HG02678 (cell line): ENCODE results near the gene GRID1.

Source experiments
- ATAC-seq: cut with Tn5 transposase; IDR thresholded peaks from one replicate; pipeline ENCODE4 v1.9.1; 2021; ENCODE audit warnings: mild to moderate bottlenecking, moderate library complexity; ENCODE audit not compliant: unreplicated experiment

Gene GRID1

DNA sequence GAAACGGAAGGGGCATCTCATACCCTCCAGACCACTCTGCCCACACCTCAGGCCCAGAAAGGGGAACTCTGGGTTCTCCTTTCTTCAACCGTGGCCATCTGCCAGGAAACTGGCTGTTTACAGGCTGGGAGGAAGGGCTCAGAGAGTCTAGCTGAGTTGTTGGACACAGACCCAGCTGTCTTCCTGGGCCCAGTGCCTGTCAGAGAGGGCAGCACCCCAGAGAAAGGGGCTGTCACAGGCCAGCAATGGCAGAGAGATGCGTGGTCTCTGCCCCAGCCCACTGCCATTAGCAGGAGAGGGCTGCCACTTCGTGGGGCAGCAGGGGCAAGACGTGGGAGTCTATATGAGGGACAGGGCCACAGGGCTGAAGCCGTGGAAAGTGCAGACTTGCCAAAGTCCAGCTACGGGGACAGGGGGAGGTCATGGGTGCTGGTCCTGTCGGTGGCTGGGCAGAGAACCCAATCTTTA, 11.0 kb downstream of the GRID1 start:
- ATAC-seq = no peak

DNA sequence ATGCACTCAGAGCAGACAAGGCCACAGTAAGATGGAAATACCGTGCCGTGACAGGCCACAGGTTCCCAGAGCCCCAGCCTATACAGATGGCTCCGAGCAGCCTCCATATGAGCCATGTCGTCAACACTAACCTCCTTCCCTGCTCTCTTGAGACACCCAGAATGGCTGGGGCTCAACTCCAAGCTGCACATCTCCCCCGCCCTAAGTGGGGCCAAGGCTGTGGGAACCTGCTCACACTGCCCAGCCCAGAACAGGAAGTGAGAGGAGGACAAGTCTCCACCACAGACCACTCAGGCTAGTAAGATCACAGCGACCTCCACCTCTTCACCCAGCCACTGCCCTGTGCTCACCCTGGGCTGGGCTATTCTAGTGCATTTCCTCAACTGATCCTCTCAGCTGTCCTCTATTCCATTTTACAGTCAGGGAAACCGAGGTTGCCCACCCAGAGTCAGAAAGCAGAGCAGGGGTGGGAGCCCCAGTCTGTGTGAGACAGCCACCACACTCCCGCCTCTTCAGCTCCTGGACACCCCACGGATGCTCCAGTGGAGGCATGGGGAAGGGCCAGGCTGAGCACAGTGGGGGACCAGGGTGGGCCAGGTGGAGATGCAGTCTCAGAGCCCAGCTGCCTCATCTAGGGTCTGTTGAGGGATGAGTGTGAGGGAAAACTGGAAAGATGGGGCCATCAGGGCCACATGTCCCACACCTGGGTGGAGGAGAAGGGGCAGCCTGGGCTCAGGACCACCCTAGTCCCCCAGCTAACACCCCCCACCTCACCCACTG, 11.6 kb downstream of the GRID1 start:
- ATAC-seq = no peak

DNA sequence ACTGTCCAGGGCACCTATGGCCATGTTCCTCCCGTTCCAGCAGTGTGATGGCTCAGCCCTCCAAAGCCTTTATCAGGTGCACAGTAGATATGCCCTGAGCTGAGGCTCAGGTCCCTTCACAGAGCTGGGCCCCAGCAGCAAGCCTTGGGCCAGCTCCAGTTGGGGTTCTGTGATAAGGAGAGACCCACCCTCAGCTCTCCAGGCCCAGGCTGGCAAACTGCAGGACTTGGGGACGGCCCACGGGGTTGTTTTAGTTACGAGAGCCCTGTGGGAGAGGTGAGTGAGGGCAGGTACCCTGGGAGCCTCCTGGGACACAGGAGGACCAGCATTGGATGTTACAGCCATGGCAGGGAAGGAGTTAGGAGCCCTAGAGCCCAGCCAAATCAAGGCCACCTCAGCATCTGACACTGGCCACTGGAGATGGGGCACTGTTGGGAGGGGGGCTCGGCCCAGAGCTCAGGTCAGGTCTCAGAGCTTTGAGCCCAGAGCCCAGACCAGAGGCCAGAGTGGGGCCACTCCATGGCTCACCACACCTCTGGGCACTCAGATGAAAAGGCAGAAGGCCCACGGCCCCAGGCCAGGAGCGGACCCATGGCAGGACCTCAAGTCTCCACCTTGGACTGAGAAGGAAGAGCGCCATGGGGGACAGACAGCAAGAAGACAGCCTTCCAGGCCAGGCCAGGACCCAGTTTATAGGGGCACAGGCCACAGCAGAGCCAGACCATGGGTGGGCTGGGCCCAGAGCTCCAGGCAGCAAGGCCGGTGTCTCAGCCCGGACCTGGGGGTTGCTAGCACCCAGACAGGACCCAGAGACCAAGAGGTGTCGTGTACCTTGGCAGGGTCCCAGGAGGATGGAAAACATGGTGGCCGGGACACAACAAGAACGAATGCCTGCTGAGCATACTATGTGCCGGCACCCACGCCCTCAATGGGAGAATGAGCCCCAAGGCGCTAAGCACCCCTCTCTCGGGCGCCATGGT, 12.8 kb downstream of the GRID1 start:
- ATAC-seq = no peak

- ATAC-seq = no peak
These were observed 15.7 kb downstream of the GRID1 start for GRCh38 chr10:86350897-86351296.

DNA sequence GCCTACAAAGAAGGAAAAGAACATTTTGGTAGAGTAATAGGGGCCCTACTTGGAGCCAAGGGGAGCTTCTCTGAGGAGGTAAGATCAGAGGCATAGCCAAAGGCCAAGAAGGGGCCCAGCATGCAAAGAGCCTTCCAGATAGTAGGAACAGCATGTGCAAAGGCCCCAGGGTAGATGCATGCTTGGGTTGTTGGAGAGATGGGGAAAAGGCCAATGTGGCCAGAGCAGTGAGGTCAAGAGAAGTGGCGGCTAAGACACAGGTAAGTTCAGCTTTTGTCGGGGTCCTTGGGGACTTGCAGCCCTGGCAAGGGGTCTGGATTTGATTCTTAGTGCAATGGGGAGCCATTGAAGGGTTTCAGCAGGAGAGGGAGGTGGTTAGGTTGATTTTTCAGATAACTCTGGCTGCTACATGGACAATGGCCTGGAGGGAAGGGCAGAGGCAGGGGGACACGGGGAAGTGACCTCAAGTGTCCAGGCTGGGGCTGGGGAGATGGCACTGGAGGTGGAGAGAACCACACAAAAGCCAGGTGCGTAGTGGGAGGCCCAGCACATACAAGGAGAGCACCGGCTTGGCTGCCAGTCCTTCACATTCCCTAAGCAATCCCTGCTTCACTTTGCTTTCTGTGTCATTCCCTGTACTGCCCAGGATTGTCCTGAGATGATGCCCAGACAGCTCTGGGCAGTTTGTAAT, 16.5 kb downstream of the GRID1 start:
- ATAC-seq = no peak

GRCh38 chr10:86349474-86349873, 17.1 kb downstream of the GRID1 start:
- ATAC-seq = no peak

GRCh38 chr10:86348321-86349210, 18.0 kb downstream of the GRID1 start:
- no peak for ATAC-seq

DNA sequence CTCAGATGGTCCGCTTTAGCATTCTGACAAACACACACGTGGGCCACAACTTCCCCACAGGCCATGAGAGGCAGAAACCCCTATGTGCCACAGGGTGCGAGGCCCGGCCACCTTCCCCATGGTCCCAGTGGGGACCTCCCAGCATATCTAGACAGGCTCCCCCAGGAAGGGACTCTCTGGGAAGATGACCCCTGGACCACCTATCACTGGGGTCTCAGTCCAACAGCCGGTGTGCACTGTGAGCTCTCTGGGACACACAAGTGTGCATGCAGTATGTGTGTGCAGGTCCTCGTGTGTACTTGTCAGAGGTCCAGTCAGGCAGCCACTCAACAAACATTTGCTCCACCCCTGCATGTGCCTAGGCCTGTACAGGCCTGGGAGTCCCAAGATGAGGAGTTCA, 18.7 kb downstream of the GRID1 start:
- no peak for ATAC-seq

DNA sequence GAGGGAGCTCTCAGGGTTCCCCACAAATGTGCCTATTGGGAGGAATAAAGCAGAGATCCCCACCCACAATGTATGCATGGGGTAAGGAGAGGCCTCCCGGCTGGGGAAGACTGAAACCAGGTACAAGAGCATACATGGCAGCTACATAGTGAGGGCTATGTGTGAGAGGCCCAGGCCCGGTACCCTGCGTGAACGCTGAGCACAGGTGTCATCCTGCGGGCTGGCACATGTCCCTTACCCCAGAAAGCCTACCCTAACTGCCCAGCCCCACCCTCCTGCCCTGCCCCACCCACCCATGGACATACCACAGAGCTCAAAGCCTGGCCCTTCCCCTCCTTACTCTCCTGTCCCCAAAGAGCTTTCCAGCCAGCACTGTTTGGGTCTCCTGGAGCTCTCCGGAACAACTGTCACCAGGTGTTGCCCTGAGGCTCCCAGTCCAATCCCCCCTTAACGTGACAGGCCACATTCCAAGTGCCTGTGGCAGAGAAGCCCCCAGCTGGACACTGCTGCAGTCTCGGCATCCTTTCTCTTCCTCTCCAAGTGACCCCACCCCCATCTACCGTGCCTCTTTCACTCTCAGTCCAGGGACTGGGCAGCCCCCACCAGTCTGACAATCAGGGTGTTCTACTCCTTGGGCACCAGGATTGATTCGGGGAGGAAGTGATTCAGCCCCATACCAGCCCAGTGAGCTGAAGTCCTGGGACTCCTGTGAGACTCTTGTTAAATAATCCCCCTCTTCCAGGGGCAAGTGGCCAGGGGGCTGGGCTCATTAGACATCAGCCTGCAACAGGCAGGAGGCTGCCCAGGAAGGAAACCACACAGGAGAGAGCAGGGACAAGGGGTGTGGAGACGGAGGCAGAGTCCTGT, 19.6 kb downstream of the GRID1 start:
- no peak for ATAC-seq

DNA sequence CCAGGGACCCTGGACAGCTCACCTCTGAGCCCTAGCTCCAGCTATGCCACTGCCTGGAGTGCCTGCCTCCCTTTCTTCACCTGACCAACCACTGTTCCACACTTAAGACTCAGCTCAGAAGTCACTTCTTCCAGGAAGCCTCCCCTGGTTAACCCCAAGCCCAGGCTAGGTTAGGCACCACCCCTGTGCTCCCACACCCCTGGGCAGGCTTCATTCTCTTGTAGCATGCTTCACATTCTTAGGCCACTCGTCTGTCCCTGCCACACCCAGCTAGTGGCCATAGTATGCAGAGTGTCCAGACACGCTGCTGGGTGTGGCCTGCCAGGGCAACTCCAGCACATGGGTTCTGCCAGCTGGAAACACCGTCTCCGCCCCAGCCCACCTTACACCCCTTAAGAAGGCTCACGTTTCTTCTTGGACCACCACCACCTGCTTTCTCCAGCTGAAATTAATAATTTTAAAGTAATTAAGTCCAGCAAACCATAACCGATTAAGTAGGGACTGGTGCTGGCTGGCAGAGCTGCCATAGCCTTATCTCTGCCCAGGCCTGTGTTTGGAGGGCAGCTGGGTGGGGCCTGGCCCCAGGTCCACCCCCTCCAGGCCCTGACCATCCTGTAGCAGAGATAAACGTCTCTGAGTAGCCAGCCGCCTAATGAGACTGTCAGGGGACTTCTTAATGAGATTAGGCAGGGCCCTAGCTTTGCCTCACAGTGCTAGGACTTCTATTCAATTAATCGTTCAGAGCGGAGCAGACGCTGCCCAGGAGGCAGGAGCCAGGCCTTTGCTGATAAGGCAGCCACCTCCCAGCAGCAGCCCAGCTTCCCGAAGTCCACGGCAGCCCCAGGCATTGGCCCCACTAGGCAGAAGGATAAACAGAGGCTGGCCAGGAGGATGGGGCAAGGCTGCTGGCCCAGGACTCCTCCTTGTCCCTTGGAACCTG, 20.5 kb downstream of the GRID1 start:
- no peak for ATAC-seq

DNA sequence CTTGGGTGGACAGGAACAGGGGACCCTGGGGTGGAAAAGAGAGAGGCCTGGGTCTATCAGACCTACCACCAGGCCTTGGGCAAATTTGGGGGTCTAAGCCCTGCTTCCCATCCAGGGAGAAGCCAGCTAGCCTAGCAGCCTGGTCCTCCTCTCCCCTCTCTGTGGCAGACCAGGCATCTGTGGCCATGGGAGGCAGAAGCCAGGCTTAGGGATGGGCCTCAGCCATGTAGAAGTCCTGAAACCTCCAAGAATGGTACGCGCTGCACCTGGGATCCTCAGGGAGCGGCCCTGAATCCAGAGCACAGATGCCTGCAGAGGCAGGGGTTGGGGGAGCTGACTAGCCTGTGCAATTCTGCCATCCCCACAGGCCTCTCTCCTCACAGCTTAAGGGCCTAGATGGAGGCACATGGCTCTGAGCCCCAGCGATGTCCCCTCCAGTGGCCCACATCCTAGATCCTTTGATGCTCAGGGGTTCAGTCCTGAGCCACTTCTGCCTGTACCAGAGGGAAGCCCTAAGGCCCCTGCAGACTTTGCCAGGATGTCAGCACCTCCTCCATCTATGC, 21.2 kb downstream of the GRID1 start:
- no peak for ATAC-seq

DNA sequence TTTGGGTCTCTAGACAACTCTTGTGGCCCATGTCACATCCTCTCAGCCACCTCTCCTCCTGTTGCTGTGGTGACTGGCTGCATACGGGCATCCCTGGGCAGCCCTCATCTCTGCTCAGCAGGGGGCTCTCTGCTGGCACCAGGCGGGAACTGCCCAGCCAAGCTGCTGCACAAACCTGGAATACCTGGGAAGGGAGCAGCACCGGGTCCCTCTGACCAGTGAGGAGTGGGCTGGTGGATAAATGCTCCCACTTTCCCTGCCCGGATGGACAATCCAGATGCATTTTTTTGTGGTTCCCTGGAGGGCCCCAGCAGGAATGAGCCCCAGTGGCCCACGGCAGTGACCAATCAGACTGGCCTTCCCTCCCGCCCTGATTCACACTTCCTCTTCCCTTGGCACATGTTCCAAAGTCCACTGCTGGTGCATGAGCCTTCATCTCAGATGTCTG, 21.9 kb downstream of the GRID1 start:
- ATAC-seq = no peak

GRCh38 chr10:86344281-86344680, 22.3 kb downstream of the GRID1 start:
- no peak for ATAC-seq

GRCh38 chr10:86343761-86344160, 22.8 kb downstream of the GRID1 start:
- ATAC-seq = no peak

DNA sequence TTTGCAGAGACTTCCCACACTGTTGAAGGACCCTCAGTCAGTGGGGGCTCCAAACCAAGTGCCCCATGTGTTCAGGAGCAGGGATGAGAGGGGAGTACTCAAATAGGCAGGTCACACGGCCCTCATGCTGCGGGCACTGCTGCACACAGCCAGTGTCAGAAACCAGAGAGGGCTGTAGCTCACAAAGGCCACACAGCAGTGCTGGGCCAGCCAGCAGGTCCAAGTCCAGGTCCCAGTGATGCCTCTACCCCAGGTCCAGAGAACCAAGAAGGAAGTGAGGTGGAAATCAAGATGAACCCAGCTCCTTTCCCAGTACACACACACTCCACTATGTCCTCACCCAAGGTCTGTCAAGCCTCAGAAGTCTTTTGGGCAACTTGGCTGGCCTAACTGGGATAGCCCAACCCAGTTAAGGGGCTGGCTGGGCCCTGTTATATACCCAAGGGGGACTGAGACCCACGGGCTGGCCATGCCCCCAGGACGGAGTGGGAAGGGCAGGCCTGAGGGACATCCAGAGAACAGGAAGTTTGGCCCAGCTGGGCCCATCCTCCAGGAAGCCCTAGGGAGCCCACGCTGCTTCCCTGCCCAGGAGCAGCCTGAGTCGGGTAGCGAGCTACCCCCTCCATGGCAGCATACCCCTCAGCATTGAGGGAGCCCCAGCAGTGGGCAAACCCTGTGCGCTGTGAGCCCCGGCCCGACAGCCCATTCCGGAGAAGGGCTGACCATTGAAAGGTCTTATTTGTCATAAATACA, 24.3 kb downstream of the GRID1 start:
- no peak for ATAC-seq

GRCh38 chr10:86341361-86341811, 25.2 kb downstream of the GRID1 start:
- ATAC-seq = no peak

- ATAC-seq = no peak
These were observed 25.7 kb downstream of the GRID1 start for GRCh38 chr10:86340991-86341260.
